ENCODE results near the gene ERF.

Gene ERF

DNA sequence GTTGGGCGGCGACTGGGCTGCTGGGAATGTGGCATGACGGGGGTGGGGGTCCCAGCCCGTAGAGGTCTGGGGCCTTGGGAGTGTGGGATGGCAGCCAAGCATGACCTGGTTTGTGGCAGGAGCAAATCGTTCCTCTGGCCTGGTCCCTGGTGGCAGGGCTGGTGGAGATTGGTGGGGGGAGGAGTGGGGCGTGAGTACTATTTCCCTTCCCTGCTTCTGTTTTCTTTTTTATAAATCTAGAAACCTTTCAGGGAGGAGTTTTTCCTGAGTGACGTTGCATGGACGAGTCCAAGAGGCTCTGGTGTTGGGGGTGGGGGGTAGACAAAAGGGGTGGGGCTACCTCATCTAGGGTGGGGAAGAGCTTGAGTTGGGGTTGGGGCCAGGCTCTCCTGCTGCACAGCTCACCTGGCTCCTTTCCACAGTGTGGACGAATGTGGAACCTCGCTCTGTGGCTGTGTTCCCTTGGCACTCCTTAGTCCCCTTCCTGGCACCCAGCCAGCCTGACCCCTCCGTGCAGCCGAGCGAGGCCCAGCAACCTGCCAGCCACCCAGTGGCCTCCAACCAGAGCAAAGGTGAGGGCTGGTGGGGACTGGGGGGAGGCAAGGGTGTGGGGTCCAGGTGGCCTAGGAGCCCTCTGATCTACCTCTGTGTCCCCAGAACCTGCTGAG, 31.6 kb upstream of the ERF start:
- H3K27ac ChIP-seq, result no peak overlapping the region; the same call in 1 of the 2 replicates
- TF ChIP-seq, protein P1, sequence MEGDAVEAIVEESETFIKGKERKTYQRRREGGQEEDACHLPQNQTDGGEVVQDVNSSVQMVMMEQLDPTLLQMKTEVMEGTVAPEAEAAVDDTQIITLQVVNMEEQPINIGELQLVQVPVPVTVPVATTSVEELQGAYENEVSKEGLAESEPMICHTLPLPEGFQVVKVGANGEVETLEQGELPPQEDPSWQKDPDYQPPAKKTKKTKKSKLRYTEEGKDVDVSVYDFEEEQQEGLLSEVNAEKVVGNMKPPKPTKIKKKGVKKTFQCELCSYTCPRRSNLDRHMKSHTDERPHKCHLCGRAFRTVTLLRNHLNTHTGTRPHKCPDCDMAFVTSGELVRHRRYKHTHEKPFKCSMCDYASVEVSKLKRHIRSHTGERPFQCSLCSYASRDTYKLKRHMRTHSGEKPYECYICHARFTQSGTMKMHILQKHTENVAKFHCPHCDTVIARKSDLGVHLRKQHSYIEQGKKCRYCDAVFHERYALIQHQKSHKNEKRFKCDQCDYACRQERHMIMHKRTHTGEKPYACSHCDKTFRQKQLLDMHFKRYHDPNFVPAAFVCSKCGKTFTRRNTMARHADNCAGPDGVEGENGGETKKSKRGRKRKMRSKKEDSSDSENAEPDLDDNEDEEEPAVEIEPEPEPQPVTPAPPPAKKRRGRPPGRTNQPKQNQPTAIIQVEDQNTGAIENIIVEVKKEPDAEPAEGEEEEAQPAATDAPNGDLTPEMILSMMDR (conservative IDR thresholded peaks at IDR 0.05), result no peak
- TF ChIP-seq ZFX (IDR thresholded peaks at IDR 0.05), result no peak

DNA sequence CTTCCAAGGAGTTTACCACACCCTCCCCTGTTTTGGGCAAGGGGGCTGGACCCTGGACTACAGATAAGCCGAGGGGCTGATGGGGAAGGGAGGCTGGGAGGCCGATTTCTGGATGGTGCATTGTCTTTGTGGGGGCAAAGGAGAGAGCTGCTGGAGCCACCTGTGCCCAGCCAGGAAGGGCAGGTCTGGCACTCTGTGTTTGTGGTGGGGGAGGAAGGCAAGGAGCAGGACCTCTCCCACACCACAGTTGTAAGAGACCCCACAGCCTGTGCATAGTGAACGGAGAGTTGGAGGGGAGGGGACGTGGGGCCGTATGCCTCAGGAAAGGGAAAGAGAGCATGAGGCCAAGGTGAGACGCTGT, 31.0 kb upstream of the ERF start:
- H3K27ac ChIP-seq, result no peak overlapping the region; the same call in 1 of the 2 replicates
- TF ChIP-seq, protein P1 (conservative IDR thresholded peaks at IDR 0.05), result no peak
- TF ChIP-seq ZFX (IDR thresholded peaks at IDR 0.05), result no peak

DNA sequence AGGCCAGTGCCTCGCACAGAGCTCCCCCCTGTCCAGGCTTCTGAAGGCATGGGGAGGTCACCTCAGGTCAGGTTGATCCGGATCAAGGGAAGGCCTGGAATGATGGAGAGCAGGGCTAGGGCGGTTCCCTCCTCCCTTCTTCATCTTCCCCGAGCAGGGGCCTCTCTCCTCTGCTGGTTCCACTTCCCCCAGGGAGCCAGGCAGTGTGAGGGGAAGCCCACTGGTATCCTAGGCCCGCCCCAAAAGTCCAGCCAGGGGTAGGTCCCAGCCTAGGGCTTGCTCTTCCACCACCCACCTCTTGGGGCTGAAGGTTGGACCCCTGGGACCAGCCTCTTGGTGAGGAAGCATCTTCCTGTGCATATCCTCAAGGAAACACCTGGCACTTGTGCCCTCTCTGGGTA, 30.6 kb upstream of the ERF start:
- no peak overlapping the region; the same call in 1 of the 2 replicates for H3K27ac ChIP-seq
- TF ChIP-seq, protein P1 (conservative IDR thresholded peaks at IDR 0.05), result no peak
- no peak for TF ChIP-seq ZFX (IDR thresholded peaks at IDR 0.05)

DNA sequence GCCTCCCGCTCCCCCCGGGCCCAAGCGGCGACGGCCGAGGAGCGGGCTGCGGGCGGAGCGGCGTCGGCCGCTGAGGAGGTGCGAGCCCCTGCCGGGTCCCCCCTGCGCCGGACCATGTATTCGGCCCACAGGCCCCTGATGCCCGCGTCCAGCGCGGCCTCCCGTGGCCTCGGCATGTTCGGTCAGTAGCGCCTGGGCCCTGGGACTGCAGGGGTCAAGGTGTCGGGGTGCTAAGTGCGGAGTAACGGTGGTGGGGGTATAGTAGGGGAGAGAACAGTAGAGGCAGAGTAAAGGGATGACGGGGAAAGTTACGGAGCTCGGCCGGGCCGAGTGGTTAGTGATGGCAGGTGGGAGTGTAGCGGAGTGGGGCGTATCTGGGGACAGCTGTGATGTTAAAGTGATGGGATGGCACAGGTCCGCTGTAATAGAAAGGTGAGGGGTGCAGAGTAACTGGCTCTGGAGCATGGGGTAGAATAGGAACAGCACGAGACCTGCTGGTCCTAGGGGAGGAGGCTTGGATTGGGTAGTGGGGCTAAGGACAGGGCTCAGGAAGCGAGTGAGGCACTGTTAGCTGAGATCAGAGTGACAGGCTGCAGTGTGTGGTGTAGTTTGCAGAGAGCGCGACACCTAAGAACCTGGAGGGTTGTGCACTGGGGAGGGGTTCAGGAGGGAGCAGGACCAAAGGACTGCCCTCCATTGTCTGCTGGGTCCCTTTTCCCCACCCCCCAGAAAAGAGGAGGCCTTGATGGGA, 29.8 kb upstream of the ERF start:
- peak overlapping the region; percentile 73 for H3K27ac ChIP-seq
- TF ChIP-seq, protein P1 (conservative IDR thresholded peaks at IDR 0.05), result no peak
- no peak for TF ChIP-seq ZFX (IDR thresholded peaks at IDR 0.05)

DNA sequence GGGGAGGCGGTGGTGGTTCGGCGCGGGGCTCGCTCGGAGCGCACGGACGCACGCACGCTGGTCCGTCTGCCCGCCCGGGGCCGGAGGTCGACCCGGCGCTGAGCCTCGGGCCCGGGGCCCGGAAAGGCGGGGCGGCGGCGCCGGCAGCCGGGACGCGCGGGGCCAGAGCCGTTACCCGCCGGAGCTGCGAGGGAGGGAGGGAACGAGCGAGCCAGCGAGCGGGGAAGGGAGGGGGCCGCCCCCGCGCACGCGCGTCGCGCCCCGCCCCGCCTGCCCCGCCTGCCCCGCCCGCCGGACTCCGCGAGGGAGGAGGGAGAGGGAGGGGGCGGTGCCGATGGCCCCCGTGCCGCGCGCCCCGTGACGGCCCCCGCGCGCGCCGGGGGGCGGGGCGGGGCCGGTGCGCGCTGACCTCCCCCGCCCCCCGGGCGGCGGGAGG, 29.2 kb upstream of the ERF start:
- H3K27ac ChIP-seq, result peak overlapping the region; percentile 73

DNA sequence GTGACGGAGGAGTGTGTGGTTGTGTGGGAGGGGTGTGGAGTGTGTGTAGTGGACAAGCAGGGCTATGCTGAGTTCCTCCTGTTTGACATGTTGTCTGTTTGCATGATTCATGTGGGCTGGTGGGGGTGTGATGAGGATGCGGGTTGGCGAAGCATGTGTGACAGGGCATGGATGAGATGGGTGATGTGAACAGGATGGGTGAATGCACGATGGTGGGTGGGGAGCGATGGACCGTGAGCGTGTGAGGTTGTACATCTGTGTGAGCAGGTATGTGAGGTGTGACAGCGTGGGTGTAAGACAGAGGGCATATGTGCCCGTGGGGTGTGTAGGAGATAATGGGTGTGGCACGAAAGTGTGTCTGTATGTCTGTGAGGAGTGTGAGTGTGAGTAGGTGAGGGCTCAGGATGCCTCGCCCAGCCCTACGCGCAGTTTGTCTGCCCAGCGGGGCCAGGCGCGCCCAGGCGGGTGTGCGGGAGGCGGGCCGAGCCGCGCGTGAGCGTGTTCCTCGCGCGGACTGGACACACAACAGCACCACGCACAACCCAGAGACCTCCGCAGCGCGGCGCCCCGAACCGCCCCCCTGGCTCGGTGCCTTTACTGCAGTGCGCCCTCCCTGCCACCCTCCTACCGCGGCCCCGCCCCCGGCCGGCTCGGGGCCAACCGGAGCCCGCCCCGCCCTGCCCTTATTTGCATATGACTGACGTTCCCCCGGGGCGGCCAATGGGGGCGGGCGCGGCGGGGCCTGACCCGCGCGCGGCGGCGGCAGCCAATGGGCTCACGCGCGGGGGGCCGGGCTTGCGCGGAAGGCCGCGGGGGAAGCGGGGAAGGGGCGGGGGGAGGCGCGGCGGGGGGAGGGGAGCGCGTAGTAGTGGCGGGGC, 28.5 kb upstream of the ERF start:
- peak overlapping the region; percentile 73 for H3K27ac ChIP-seq
- TF ChIP-seq, protein P1 (conservative IDR thresholded peaks at IDR 0.05), result no peak
- TF ChIP-seq ZFX (IDR thresholded peaks at IDR 0.05), result no peak

More for the DNA sequence above, 29.2 kb upstream of the ERF start:
- TF ChIP-seq, protein P1 (conservative IDR thresholded peaks at IDR 0.05), result no peak
- no peak for TF ChIP-seq ZFX (IDR thresholded peaks at IDR 0.05)
